GM21515 (cell line): ENCODE results near the gene KCNQ2.
"Not testable (repeated sequence)": the region's sequence is repeated elsewhere in the genome, so short reads cannot be mapped to it uniquely, and the experiment has no call there.

ENCODE experiments used
- ATAC-seq: cut with Tn5 transposase; IDR thresholded peaks from one replicate; pipeline ENCODE4 v1.9.1; 2021; ENCODE audit not compliant: unreplicated experiment

KCNQ2 gene

DNA sequence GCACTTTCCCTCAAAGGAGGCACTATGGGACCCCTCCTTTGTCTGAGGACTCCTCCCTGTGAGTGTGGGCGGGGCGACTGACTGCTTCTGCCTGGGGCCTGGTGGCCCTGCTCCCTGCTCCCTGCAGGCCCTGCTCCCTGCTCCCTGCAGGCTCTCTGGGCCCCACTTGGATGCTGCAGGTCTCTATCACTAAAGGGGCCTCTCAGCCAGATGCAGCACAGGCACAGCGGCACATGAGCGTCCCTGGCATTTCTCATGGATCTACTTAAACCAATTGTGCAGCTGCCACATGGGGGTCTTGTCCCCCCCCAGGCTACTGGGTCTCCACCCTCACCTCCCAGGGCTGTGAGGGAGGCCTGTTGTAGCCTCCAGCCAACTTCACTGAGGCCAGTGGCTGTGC is 18.6 kb upstream of the KCNQ2 start:
- ATAC-seq: no peak

- ATAC-seq: no peak
These were observed 18.0 kb upstream of the KCNQ2 start for GRCh38 chr20:63490416-63490815.

DNA sequence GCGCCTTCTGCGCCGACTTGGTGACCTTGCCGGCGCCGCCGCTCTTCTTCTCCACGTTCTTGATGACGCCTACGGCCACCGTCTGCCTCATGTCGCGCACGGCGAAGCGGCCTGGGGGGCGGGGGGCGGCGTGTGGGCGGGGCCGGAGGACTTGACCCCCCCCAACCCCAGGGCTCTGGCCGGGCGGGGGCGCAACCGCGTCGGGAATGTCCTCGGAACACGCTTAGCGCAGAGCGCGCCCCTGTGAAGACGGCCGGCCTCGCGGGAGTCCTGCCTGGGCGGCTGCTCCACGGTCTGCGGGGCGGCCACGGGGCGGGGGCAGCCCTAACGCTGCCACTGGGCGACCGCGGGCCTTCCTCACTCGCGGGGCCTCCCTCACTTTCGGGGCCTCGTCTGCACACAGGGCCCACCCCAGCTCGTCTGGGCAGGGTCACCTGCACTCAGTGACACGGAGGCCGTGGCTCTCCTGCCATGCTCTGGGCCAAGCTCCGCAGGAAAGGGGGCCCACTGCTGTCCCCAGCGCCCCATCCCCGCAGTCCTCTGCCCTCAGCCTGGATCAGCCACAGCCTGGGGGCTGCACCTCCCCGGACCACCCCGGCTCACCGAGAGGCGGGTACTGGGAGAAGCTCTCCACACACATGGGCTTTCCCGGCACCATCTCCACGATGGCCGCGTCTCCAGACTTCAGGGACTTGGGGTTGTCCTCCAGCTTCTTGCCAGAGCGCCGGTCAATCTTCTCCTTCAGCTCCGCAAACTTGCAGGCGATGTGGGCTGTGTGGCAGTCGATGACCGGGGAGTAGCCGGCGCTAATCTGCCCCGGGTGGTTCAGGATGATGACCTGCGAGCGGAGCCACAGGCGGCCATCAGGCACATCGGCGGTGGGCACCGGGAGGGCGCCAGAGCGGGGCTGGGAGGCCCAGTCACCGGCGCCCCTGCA is 16.1 kb upstream of the KCNQ2 start:
- ATAC-seq: no peak

DNA sequence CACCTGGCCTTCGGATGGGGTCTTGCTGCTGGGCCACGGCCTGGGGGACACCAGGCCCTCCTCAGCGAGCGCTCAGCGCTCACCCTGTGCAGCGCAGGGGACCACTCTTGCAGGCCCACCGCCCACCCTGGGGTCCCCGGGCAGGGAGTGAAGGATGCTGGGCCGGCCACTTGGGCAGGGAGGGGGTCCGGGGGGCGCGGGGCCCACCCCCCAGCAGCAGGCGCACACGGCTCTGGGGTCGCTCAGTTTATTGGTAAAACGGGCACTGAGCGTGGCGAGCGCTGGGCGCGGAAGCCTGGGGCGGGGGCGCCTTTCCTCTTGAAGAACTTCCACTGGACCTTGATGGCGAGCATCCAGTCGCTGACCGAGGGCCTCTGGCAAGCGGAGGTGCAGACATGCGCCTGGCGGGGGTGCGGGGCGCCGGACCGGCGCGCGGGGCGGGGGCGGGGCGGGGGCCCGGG is 15.4 kb upstream of the KCNQ2 start:
- ATAC-seq: no peak

DNA sequence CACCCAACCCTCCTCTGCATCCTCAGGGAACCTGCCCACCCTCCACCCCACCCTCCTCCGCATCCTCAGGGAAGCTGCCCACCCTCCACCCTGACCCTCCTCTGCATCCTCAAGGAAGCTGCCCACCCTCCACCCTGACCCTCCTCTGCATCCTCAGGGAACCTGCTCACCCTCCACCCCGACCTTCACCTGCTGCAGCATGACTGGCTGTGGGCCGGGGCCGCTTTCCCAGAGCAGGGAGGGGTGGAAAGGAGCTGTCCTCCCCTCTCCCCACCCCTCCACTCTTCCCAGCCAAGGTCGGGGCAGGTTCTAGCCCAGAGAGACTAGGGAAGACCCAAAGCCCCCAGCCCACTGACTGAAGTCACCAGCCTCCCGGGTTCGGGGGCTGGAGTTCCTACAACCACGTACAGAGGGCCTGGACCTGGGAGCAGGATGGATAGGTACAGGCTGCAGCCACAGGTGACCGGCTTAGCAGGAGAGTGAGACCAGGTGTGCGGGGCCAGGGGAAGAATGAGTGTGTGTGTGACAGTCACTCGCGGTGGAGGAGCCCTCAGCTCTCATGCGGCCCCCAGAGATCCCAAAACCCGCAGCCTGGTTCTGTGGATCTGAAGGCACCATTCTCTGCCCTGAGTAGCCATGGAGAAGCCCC is 14.8 kb upstream of the KCNQ2 start:
- no peak for ATAC-seq

DNA sequence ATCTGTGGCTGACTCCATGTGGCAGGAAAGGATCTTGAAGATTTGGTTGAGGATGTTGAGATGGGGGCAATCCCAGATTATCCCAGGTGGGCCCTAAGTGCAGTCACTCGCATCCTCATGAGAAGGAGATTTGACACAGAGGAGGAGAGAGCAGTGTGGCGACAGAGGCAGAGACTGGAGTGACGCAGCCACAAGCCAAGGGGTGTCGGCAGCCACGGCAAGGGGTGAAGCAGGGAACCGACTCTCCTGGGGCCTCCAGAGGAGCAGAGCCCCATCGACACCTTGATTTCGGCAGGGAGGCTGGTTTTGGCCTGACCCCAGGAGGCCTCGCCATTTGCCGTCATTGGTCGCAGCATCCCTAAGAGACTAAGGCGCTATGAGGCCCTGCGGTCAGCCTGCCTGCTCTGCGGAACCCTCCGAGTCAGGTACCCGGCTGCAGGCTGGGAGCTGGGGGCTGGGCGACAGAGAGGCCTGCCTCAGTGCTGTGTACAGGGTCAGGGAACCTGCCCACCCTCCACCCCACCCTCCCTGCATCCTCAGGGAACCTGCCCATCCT is 13.9 kb upstream of the KCNQ2 start:
- ATAC-seq: no peak

DNA sequence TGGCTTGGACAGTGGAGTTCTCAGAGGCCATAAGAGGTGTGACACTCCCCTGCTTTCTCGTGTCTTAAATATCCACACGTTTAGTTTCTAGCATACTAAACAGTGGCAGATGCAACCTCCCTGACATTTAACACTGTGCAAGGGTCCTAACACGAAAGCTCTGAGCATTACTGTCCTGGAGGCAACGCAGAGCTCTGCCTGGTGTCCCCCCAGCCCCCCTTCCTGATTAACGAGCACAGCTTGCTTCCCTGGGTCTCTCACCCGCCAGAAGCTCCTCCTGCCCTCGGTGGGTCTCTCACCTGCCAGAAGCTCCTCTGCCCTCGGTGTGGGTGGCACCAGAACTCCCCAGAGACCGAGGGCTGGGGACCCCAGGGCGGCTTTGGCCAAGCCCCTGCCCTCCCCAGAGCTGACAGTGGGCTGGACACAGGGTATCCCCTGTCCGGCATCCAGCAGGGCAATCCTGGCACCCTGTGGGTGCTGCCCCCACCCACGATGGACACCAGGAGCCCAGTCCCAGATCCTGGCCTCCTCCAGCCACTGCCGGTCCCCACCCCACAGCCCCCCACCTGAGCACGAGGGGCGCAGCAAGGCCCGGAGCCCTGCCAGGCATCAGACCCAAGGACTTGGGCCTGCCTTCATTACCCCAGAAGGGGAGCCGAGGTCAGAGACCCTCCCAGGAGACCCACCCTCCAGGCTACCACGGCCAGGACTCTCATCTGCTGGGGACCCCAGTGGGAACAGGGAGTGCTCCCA is 12.4 kb upstream of the KCNQ2 start:
- ATAC-seq: no peak

DNA sequence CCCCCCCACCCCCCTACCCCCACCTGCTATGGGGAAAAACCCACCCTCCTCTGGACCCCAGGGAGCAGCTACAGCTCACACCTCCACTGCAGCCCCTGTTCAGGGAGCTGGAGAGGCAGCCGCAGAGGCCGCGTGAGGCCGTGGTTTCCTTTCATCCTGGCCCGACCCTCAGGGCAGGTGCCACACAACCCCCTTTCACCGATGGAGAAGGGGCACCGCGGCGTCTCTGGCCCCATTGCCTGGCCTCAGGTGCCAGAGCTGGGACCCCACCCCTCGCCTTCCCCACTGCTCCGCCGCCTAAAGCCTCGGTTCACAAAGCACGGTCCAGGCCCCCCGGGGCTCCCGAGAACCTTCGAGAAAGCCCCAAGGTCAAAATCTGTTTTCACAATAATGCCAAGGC is 11.8 kb upstream of the KCNQ2 start:
- ATAC-seq: no peak

- no peak for ATAC-seq
These were observed 11.4 kb upstream of the KCNQ2 start for GRCh38 chr20:63483834-63484233.

DNA sequence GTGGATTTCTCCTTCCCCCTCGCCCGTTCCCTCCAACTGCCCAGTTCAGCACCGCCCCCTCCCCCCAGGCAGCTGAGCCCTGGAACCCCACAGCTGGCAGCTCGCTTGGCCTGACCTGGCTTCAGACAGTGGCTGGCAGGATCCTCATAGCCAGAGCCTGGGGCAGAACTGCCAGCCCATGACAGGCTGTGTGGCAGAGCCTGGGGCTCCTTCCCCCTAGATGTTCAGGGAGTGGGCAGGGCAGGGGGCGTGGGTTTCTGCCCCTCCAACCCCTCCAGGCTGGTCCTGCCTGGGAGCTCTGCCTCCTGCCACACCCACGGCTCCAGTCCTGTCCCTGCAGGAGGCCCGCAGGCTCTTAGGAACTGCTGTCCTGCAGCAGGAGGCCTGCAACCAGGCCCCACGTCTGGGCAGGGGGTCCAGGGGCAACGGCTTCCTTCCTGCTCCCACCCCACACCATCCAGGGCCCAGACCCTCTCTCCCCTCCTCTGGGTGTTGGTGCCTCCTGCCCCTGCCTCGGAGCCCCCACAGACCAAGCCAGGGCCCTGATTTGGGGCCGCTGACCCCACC is 9.6 kb upstream of the KCNQ2 start:
- ATAC-seq: no peak

GRCh38 chr20:63481503-63481902 is 9.0 kb upstream of the KCNQ2 start:
- no peak for ATAC-seq

- not testable (repeated sequence) for ATAC-seq
These were observed 7.4 kb upstream of the KCNQ2 start for GRCh38 chr20:63479695-63480419.

- no peak for ATAC-seq
These were observed 6.2 kb upstream of the KCNQ2 start for GRCh38 chr20:63478346-63479302.

GRCh38 chr20:63477944-63478343 is 5.5 kb upstream of the KCNQ2 start:
- no peak for ATAC-seq

DNA sequence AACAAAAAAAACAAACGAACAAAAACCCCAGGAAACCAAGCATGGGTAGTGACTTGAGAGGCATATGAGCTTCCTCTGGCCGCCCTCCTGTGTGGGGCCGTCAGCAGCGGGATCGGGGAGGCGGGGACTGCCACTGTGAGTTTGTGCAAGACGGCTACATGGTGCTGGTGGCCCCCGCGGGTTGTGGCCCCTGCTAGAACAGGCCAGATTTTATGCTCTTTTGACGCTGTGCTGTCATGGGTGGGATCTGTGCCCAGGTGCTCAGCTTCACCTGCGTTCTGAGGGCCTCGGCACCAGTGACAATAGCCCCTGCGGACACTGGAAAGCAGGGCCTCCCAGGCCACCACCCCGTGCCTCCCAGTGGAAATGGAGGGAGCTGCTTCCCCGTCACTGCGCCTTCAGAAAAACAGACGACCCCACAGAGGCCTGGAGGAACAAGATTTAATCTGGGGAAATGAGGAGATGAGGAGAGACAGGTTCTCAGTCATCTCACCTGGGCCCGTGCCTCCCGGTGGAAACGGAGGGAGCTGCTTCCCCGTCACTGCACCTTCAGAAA is 4.7 kb upstream of the KCNQ2 start:
- ATAC-seq: no peak

DNA sequence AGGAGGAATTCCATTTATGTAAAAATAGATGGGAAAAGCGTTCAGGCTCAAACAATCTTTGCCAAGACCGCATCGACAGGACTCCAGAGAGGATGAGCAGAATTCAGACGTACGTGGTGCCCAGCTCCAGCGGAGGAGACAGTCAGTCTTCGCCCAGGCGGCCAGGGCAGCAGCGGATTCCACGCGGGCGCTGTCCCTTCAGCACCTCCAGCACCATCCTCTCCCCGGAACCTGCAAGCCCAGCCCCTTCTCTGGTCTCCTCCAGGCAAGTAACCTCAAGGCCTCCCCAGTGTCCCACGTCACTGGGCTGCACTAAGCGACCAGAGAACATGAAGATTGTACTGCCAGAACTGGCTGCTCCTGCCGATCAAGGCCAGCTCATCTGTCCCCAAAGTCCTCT is 2.8 kb upstream of the KCNQ2 start:
- no peak for ATAC-seq

DNA sequence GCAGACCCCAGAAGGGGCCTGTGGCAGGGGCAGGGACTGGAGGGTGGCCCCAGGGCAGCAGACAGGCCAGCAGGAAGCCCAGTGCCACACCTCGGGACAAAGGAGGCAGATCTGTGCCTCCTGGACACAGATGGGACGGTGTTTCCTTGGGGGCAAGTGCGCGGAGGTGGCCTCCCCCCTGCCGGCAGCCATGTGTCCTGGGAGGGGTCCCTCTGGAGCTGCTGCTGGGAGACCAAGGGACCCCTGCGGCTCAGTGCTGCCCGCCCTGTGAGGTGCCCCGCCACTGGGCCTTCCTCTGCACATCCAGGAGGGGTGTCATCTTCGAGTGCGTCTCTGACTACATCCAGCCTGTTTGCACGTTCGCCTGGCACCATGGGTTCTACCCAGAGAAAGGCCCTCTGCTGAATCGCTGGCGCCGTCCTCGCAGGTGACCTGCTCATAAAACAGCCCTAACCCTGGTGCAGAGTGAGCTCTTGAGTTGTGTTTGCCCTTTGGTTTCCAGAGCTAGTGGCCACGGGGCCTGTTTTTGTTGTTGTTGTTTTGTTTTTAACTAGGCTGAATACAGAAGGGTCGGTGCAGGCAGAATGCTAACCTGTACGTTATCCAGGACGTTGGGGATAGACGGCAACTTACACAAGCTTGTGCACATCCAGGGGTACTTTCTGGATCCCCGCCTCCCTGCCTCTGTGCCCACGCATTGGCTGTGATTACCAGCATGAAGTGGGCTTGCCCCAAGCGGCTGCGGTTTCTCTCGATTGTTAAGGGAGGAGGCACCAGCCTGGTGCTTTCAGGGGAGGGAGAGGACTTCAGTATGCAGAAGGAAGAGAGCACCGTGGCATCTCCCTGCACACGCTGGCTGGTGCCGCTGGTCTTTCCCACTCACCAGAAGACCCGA is 1.3 kb upstream of the KCNQ2 start:
- no peak for ATAC-seq

GRCh38 chr20:63472862-63473390 is 471 bp upstream of the KCNQ2 start:
- ATAC-seq: no peak
